GM19463 (cell line): ENCODE measurements around the gene SYP.
"Not testable (repeated sequence)": the region's sequence is repeated elsewhere in the genome, so short reads cannot be mapped to it uniquely, and the experiment has no call there.

Source experiments
- ATAC-seq: cut with Tn5 transposase; IDR thresholded peaks from one replicate; pipeline ENCODE4 v1.9.1; 2021; ENCODE audit warnings: mild to moderate bottlenecking, moderate library complexity; ENCODE audit not compliant: unreplicated experiment

The SYP gene

GRCh38 chrX:49172280-49172780, 27.7 kb downstream of the SYP start:
- ATAC-seq, result peak; percentile 75

GRCh38 chrX:49171752-49172279, 28.2 kb downstream of the SYP start, which contains the start of gene PLP2:
Gene PLP2 (plus strand): TSS chrX:49171898. CDS start chrX:49172001, 103 bp downstream.
- ATAC-seq, result peak; percentile 32

- no peak for ATAC-seq
Observed at GRCh38 chrX:49167740-49168108, 32.3 kb downstream of the SYP start.

- peak; percentile 30 for ATAC-seq
Observed at GRCh38 chrX:49166914-49167739, 32.9 kb downstream of the SYP start.

GRCh38 chrX:49165901-49166881, 33.8 kb downstream of the SYP start:
- peak; percentile 45 for ATAC-seq

GRCh38 chrX:49164589-49165360, 35.2 kb downstream of the SYP start:
- no peak for ATAC-seq

- ATAC-seq, result peak; percentile 46
Observed at GRCh38 chrX:49163555-49164419, 36.2 kb downstream of the SYP start.

GRCh38 chrX:49162620-49163019, 37.4 kb downstream of the SYP start, which contains the start of gene MAGIX:
Gene MAGIX (plus strand): TSS chrX:49162758. CDS start chrX:49162890, 132 bp downstream.
- no peak for ATAC-seq

GRCh38 chrX:49161632-49162031, 38.4 kb downstream of the SYP start:
- no peak for ATAC-seq

- no peak for ATAC-seq
Observed at GRCh38 chrX:49160908-49161307, 39.1 kb downstream of the SYP start.

- no peak for ATAC-seq
Observed at GRCh38 chrX:49157194-49157593, 42.8 kb downstream of the SYP start.

- peak; percentile 90 for ATAC-seq
Observed at GRCh38 chrX:49155900-49156837, 43.8 kb downstream of the SYP start.

GRCh38 chrX:49155243-49155899, 44.6 kb downstream of the SYP start:
- no peak for ATAC-seq

- ATAC-seq, result no peak
Observed at GRCh38 chrX:49153467-49153866, 46.5 kb downstream of the SYP start.

- not testable (repeated sequence) for ATAC-seq
Observed at GRCh38 chrX:49149291-49149690, 50.7 kb downstream of the SYP start.

GRCh38 chrX:49148390-49149100, 51.4 kb downstream of the SYP start:
- ATAC-seq, result not testable (repeated sequence)

GRCh38 chrX:49147936-49148335, 52.1 kb downstream of the SYP start:
- no peak for ATAC-seq
